H1 (cell line): ENCODE data around the gene SLAMF1. TPM values are rescaled to one million over a fixed set of nuclear protein-coding genes. Genes with fewer than 3 reads are reported as not detected.

Source experiments
- CTCF ChIA-PET: fragments of 300-600 bp; sonication (Branson Sonifier 250); formaldehyde crosslinking; loops from one replicate; lab custom pipeline; 2021; ENCODE audit not compliant: partially characterized antibody; lab: Charles Lee
- POLR2A ChIA-PET: fragments of 300-600 bp; sonication (Branson Sonifier 250); formaldehyde crosslinking; loops from one replicate; lab custom pipeline; 2021; ENCODE audit warnings: inconsistent platforms; ENCODE audit not compliant: partially characterized antibody; lab: Charles Lee
- DNase-seq, 2 experiments: peaks; one replicate each; pipeline versions ENCODE4 v3.0.0 to v3.0.0-alpha.2; 2010 to 2022; ENCODE audit warnings: low spot score in 2 of 2, low read depth in 1 of 2, mixed read lengths in 1 of 2
- FAIRE-seq: peaks from 2 replicates; lab custom pipeline; 2011; peaks lifted over from hg19 to GRCh38; lab: Jason Lieb, UNC
- H2AFZ ChIP-seq: 2 replicates; pipeline ENCODE4 v1.8.1; 2012; ENCODE audit warnings: low read length, inconsistent platforms
- H2AK5ac ChIP-seq: 2 replicates; pipeline ENCODE4 v1.6.1; 2013; ENCODE audit warnings: low read depth, low read length
- H2BK120ac ChIP-seq: replicated peaks from 2 replicates; pipeline ENCODE3; 2013; ENCODE audit warnings: low read depth, low read length, inconsistent platforms
- H2BK12ac ChIP-seq: 2 replicates; pipeline ENCODE4 v1.6.1; 2013; ENCODE audit warnings: low read depth, low read length
- H2BK15ac ChIP-seq: 2 replicates; pipeline ENCODE4 v1.6.1; 2013; ENCODE audit warnings: low read length
- H2BK20ac ChIP-seq: 2 replicates; pipeline ENCODE4 v1.6.1; 2013; ENCODE audit warnings: low read length
- H2BK5ac ChIP-seq: 2 replicates; pipeline ENCODE4 v1.6.1; 2013; ENCODE audit warnings: low read depth, low read length
- H3K14ac ChIP-seq: 2 replicates; pipeline ENCODE4 v1.6.1; 2013; ENCODE audit warnings: inconsistent platforms; ENCODE audit not compliant: insufficient read length
- H3K18ac ChIP-seq: 2 replicates; pipeline ENCODE4 v1.6.1; 2013; ENCODE audit warnings: low read length; ENCODE audit errors: extremely low read depth
- H3K23ac ChIP-seq: 2 replicates; pipeline ENCODE4 v1.6.1; 2013; ENCODE audit warnings: inconsistent platforms; ENCODE audit not compliant: insufficient read length
- H3K23me2 ChIP-seq: 2 replicates; pipeline ENCODE4 v1.6.1; 2013; ENCODE audit warnings: low read depth, low read length
- H3K27ac ChIP-seq: 2 replicates; pipeline ENCODE4 v1.6.1; 2011; ENCODE audit warnings: low read depth, low read length, inconsistent platforms
- H3K27me3 ChIP-seq, 4 experiments: replicated peaks in 1 of 4; 1 replicate in 1 of 4; 2 replicates in 3 of 4; pipeline versions ENCODE4 v1.6.1 to v1.8.1; 2011 to 2013; ENCODE audit warnings: low read length in 3 of 4, mild to moderate bottlenecking in 3 of 4, inconsistent platforms in 2 of 4, mixed read lengths in 2 of 4, moderate library complexity in 1 of 4; ENCODE audit not compliant: control insufficient read depth in 3 of 4, insufficient read depth in 3 of 4; ENCODE audit errors: extremely low read depth in 1 of 4
- H3K36me3 ChIP-seq, 4 experiments: 2 replicates each; pipeline versions ENCODE4 v1.6.1 to v1.8.1; 2011 to 2013; ENCODE audit warnings: mild to moderate bottlenecking in 4 of 4, low read length in 3 of 4, moderate library complexity in 2 of 4, control low read depth in 1 of 4, inconsistent platforms in 1 of 4; ENCODE audit not compliant: insufficient read depth in 4 of 4, control insufficient read depth in 2 of 4
- H3K4ac ChIP-seq: replicated peaks from 2 replicates; pipeline ENCODE3; 2013; ENCODE audit warnings: low read length, low read depth, mixed read lengths, inconsistent platforms; ENCODE audit not compliant: insufficient read length
- H3K4me1 ChIP-seq, 4 experiments: replicated peaks in 1 of 4; 1 replicate in 1 of 4; 2 replicates in 3 of 4; pipeline versions ENCODE4 v1.6.1 to v1.8.1; 2011 to 2013; ENCODE audit warnings: low read length in 3 of 4, inconsistent platforms in 2 of 4, mixed read lengths in 1 of 4; ENCODE audit not compliant: insufficient read depth in 4 of 4, control insufficient read depth in 3 of 4
- H3K4me2 ChIP-seq, 2 experiments: 2 replicates each; pipeline versions ENCODE4 v1.6.1 to v1.8.1; 2011 to 2013; ENCODE audit warnings: low read depth in 2 of 2, low read length in 2 of 2, control low read depth in 1 of 2, inconsistent platforms in 1 of 2, mild to moderate bottlenecking in 1 of 2; ENCODE audit not compliant: insufficient read depth in 1 of 2
- H3K4me3 ChIP-seq, 4 experiments: fragments of 200-600, 300-600 bp in 1 of 4; sonication (generic), shearing (Covaris generic), sonication (Bioruptor Twin) in 1 of 4; 2 replicates each; pipeline versions ENCODE4 v1.5.1 to v1.8.1; 2011 to 2016; ENCODE audit warnings: low read length in 4 of 4, low read depth in 3 of 4, control low read depth in 2 of 4, inconsistent platforms in 2 of 4, mild to moderate bottlenecking in 2 of 4, mixed read lengths in 1 of 4, moderate library complexity in 1 of 4; ENCODE audit not compliant: insufficient read depth in 2 of 4; ENCODE audit errors: extremely low read depth in 1 of 4
- H3K56ac ChIP-seq: replicated peaks from 2 replicates; pipeline ENCODE3; 2013; ENCODE audit warnings: low read depth, mild to moderate bottlenecking, mixed read lengths, low read length, inconsistent platforms; ENCODE audit not compliant: insufficient read length
- H3K79me1 ChIP-seq: 2 replicates; pipeline ENCODE4 v1.6.1; 2013; ENCODE audit warnings: low read depth, low read length, control low read depth
- H3K79me2 ChIP-seq, 2 experiments: 2 replicates each; pipeline versions ENCODE4 v1.6.1 to v1.8.1; 2012 to 2013; ENCODE audit warnings: low read length in 2 of 2, mild to moderate bottlenecking in 2 of 2, inconsistent platforms in 1 of 2; ENCODE audit not compliant: insufficient read depth in 2 of 2, control insufficient read depth in 1 of 2
- H3K9ac ChIP-seq, 4 experiments: replicated peaks in 1 of 4; 1 replicate in 1 of 4; 2 replicates in 3 of 4; pipeline versions ENCODE4 v1.6.1 to v1.8.1; 2011 to 2013; ENCODE audit warnings: low read depth in 3 of 4, low read length in 3 of 4, control low read depth in 2 of 4, mild to moderate bottlenecking in 2 of 4, moderate library complexity in 2 of 4, inconsistent platforms in 1 of 4; ENCODE audit errors: extremely low read depth in 1 of 4
- H3K9me3 ChIP-seq, 2 experiments: 2 replicates each; pipeline versions ENCODE4 v1.6.1 to v1.8.1; 2012 to 2013; ENCODE audit warnings: mild to moderate bottlenecking in 2 of 2, moderate library complexity in 2 of 2, control low read depth in 1 of 2, inconsistent platforms in 1 of 2, low read depth in 1 of 2, low read length in 1 of 2, mixed read lengths in 1 of 2; ENCODE audit not compliant: insufficient read depth in 2 of 2
- H4K20me1 ChIP-seq, 2 experiments: replicated peaks in 1 of 2; 2 replicates each; pipeline versions ENCODE3 to v1.8.1; 2011 to 2013; ENCODE audit warnings: inconsistent platforms in 2 of 2, low read length in 2 of 2, mild to moderate bottlenecking in 1 of 2; ENCODE audit not compliant: insufficient read depth in 2 of 2, control insufficient read depth in 1 of 2
- H4K5ac ChIP-seq: 2 replicates; pipeline ENCODE4 v1.6.1; 2013; ENCODE audit warnings: low read length, low read depth, mixed read lengths, inconsistent platforms; ENCODE audit not compliant: insufficient read length
- H4K8ac ChIP-seq: 2 replicates; pipeline ENCODE4 v1.8.0; 2013; ENCODE audit warnings: mild to moderate bottlenecking, moderate library complexity, low read length, inconsistent platforms; ENCODE audit not compliant: insufficient read depth; ENCODE audit errors: extremely low read depth
- H4K91ac ChIP-seq: replicated peaks from 2 replicates; pipeline ENCODE3; 2013; ENCODE audit warnings: low read length, mixed read lengths, inconsistent platforms; ENCODE audit not compliant: insufficient read length
- HDAC6 ChIP-seq: IDR thresholded peaks from one replicate; pipeline ENCODE4 v1.7.1; 2012; ENCODE audit warnings: low read depth, mild to moderate bottlenecking, inconsistent platforms, low read length, moderate library complexity
- SAP30 ChIP-seq: fragments of 300-600 bp; sonication (generic); IDR thresholded peaks from 2 replicates; pipeline ENCODE4 v1.7.1; 2012; ENCODE audit warnings: low read length, moderate library complexity, mild to moderate bottlenecking, inconsistent platforms; ENCODE audit not compliant: insufficient read depth, insufficient replicate concordance
- WGBS, 2 experiments: shearing (Covaris generic) in 1 of 2; methylation state at CpG; one replicate each; pipeline versions ENCODE4 v1.1.6 to v1.1.7; 2013 to 2015; ENCODE audit warnings: low lambda C conversion rate in 2 of 2, mixed read lengths in 2 of 2, inconsistent platforms in 1 of 2, low coverage in 1 of 2, missing lambda C conversion rate in 1 of 2; ENCODE audit not compliant: insufficient replicate concordance in 2 of 2, insufficient coverage in 1 of 2, insufficient read length in 1 of 2; ENCODE audit errors: extremely low coverage in 1 of 2, missing lambda C conversion rate in 1 of 2; 5-methylcytosine and 5-hydroxymethylcytosine counted together
- polyA plus RNA-seq, 7 experiments: library from polyadenylated mRNA; depleted of rRNA in 3 of 7; stranded (reverse) in 5 of 7; unstranded in 2 of 7; fragments of >200 nt in 5 of 7; fragments of 200-250 nt in 2 of 7; gene quantifications; 1 replicate in 5 of 7; 2 replicates in 1 of 7; 4 replicates in 1 of 7; pipeline versions ENCODE4 v1.2.1 to v1.2.3, GENCODE V29; 2011 to 2013; ENCODE audit warnings: missing spikeins in 2 of 7, mixed read lengths in 2 of 7
- total RNA-seq: library from RNA; stranded (reverse); fragmentation: NEBNext Ultra II Directional; extraction: Animal tissue kit (Norgen Biotek cat#: 25700); gene quantifications from 2 replicates; pipeline ENCODE4 v1.2.1, GENCODE V29; 2021

Gene SLAMF1
- total and polyA plus RNA-seq, 2 of the 8 experiments (the other 6 are each of a cell fraction or from before 2014, with no cell fraction given): not detected

DNA sequence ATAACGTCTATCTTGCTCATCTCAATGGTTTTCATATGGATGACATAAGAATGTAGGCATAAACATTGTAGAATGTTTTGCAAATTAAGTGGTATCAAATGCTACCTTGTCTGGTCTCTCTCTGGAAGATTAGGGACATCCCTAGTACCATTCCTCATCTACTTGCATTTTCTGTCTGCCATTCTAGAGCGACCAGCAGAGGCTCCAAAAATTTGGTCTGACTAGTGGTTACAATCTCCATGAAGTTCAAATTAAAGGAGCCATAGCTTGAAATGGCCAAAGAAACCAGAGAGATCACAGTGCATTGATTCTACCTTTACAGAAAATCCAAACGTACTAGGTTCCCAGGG lies 68.7 kb downstream of the SLAMF1 start:
- Histone ChIP-seq H3K4ac (no peak overlapping the region), H2BK15ac (no peak overlapping the region), H2AFZ (no peak overlapping the region), H4K5ac (no peak overlapping the region), H3K9me3 (no peaks in the 10 kb centered on the region), H3K27ac (no peak overlapping the region), H3K14ac (no peak overlapping the region), H3K4me3 (no peak overlapping the region), H3K18ac (no peak overlapping the region), H3K4me2 (no peak overlapping the region), H3K23me2 (no peaks in the 10 kb centered on the region), H4K20me1 (no peaks in the 10 kb centered on the region), H3K56ac (no peak overlapping the region), H2AK5ac (no peak overlapping the region), H3K27me3 (no peaks in the 10 kb centered on the region), H3K9ac (no peak overlapping the region), H3K79me1 (no peaks in the 10 kb centered on the region), H3K4me1 (no peaks in the 10 kb centered on the region), H4K91ac (no peak overlapping the region), H2BK5ac (no peak overlapping the region), H2BK20ac (no peak overlapping the region), H3K79me2 (no peaks in the 10 kb centered on the region), H2BK12ac (no peak overlapping the region), H3K36me3 (no peaks in the 10 kb centered on the region), H2BK120ac (no peak overlapping the region), H3K23ac (no peak overlapping the region), H4K8ac (no peak overlapping the region)
- ChIA-PET POLR2A (no interaction called here), CTCF (interaction anchor here (1.2 kb wide), 3 partner anchors 13 to 126 kb away, joined by 3 read pairs; no protein-coding TSS in a partner anchor)
- no peak for DNase-seq
- 90% methylated on average over 3 of the region's 3 CpGs; no CpG with 5 or more reads in 1 of the 2 experiments for WGBS, 2 experiments
- no peak for FAIRE-seq
- TF ChIP-seq HDAC6 (no peak), SAP30 (no peak)
